Measurements from ENCODE around the gene PMCH. TPM values are rescaled to one million over a fixed set of nuclear protein-coding genes. Genes with fewer than 3 reads are reported as not detected.

The PMCH gene
- total RNA-seq, 1 donor from 2014 or later: not detected

Other genes starting within 250 kb of the PMCH start
- 53.6 and 96.6 TPM in 2 replicates for gene WASHC3, start 135.8 kb downstream of the PMCH start, total RNA-seq
- gene NUP37, start 77.7 kb downstream of the PMCH start, total RNA-seq: 66.0 and 73.1 TPM in 2 replicates
- 9.0 and 13.0 TPM in 2 replicates for gene PARPBP, start 77.7 kb downstream of the PMCH start, total RNA-seq

All from renal cortical epithelial cell (primary cell).